Endometrial microvascular endothelial cells (primary cell): Measurements from ENCODE around the gene GPR137B. TPM values are rescaled to one million over a fixed set of nuclear protein-coding genes. Genes with fewer than 3 reads are reported as not detected.

Experiments used
- in situ Hi-C: cut with HindIII; loops from 2 replicates; pipeline ENCODE4 v1.10.0; 2017; ENCODE audit warnings: low sequenced_read_pairs, low pct_unique_long_range_greater_than_20kb; ENCODE audit errors: inconsistent ontology term
- total RNA-seq: library from RNA; depleted of rRNA; stranded (reverse); fragments of >200 nt; gene quantifications from one replicate; pipeline ENCODE4 v1.2.3, GENCODE V29; 2015; ENCODE audit errors: inconsistent ontology term

The GPR137B gene
- total RNA-seq, 1 donor from 2014 or later, result 3.2 TPM

DNA sequence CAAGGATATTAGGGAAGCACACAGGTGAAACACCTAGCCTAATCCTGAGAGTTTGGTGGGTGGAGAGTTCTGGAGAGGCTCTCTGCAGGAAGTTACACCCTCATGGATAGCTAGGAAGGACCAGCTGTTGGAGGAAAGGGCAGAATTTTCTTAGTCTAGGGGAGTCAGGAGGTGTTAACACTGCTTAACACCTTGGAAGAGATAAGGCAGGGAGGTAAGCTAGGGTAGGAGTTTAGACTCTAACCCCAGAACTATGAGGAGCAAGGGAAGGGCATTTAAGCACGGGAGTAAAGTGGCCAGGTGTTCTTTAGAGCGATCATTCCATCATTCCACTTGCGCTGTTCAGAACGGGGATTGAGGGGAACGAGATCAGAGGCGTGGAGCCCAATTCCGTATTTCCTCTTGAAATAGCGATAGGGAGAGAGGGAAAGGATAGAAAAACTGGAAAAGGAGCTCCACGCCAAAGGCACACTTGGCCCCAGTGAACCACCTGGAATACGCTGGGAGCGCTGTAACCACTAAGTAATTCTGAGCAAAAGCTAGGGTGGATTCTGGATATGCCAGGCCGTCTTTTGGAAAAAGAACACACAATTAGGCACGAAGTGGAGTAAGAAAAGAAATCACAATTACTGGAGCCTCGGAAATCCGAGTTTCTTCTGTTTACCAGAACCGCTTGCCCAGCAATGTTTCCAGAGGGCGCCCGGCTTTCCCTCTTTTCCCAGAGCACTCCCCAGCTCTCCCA is 1.5 kb upstream of the GPR137B start:
- in situ Hi-C loops, result loop anchor here (25.0 kb wide), 1 partner anchor 346 kb away; no protein-coding TSS in a partner anchor

GRCh38 chr1:236141447-236142252 is 689 bp upstream of the GPR137B start:
- in situ Hi-C loops, result loop anchor here (25.0 kb wide), 1 partner anchor 346 kb away; no protein-coding TSS in a partner anchor

GRCh38 chr1:236143104-236143948 is 987 bp downstream of the GPR137B start:
- in situ Hi-C loops, result loop anchor here (25.0 kb wide), 1 partner anchor 344 kb away; no protein-coding TSS in a partner anchor

DNA sequence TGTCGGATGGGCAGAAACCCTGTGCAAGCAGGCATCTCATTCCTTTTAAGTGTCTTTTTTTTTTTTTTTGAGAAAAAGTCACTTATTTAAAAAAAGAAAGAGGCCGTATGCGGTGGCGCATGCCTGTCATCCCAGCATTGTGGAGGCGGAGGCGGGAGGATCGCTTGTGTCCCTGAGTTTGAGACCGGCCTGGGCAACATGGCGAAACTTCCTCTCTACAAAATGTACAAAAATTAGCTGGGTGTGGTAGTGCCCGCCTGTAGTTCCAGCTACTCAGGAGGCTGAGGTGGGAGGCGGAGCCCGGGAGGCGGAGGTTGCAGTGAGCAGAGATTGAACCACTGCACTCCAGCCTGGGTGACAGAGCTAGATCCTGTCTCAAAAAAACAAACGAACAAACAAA is 1.7 kb downstream of the GPR137B start:
- in situ Hi-C loops, result loop anchor here (25.0 kb wide), 1 partner anchor 343 kb away; no protein-coding TSS in a partner anchor

GRCh38 chr1:236144446-236145150 is 2.3 kb downstream of the GPR137B start:
- in situ Hi-C loops, result loop anchor here (25.0 kb wide), 1 partner anchor 343 kb away; no protein-coding TSS in a partner anchor

DNA sequence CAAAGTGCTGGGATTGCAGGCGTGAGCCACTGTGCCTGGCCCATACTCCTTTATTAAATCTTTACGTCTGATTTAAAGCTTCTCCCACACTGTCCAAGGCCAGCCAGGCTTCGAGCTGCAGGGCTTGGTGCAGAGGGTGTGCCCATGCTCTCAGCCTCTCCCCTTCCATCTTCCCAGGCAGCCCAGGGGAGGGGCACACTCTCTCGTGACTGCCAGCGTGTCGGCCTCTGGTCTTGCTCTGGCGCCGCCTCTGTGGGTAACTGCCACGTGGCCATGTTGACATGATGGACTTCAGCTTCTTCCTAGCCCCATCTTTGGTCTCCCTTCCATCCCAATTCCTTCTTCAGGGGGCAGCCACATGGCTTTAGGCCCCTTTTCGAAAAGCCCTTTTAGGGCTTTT is 4.7 kb downstream of the GPR137B start:
- in situ Hi-C loops, result loop anchor here (25.0 kb wide), 1 partner anchor 340 kb away; no protein-coding TSS in a partner anchor

- in situ Hi-C loops, result loop anchor here (25.0 kb wide), 1 partner anchor 340 kb away; no protein-coding TSS in a partner anchor
Measured at GRCh38 chr1:236147521-236148469, 5.5 kb downstream of the GPR137B start.

GRCh38 chr1:236148470-236148845 is 6.1 kb downstream of the GPR137B start:
- in situ Hi-C loops, result loop anchor here (25.0 kb wide), 1 partner anchor 339 kb away; no protein-coding TSS in a partner anchor

DNA sequence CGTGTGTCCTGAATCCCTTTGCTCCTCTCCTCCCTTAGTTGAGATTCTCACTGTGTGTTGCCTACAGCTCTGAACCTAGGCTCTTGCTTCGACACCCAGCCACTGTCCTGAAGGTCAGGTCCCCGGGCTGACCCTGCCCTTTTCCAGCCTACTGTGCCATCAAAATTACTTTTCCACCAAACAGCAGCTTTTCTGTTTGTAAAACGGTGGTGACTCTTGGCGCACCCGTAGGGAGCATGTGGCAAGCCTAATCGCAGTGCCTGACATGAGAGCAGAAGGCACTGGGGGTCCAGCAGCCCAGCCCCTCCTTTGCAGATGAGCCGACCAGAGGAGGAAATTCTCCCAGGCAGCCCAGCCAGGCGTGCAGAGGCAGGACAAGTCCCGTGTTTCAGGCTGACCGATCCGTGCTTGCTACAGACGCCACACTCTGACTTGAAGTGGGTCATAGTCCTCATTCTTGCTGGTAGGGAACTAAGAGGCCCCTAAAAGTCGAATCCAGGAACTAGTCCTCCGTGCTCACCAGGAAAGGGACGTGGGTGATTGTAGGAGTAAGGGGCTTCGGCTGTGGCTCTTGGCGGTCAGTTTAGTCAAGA is 6.8 kb downstream of the GPR137B start:
- in situ Hi-C loops, result loop anchor here (25.0 kb wide), 1 partner anchor 338 kb away; no protein-coding TSS in a partner anchor

DNA sequence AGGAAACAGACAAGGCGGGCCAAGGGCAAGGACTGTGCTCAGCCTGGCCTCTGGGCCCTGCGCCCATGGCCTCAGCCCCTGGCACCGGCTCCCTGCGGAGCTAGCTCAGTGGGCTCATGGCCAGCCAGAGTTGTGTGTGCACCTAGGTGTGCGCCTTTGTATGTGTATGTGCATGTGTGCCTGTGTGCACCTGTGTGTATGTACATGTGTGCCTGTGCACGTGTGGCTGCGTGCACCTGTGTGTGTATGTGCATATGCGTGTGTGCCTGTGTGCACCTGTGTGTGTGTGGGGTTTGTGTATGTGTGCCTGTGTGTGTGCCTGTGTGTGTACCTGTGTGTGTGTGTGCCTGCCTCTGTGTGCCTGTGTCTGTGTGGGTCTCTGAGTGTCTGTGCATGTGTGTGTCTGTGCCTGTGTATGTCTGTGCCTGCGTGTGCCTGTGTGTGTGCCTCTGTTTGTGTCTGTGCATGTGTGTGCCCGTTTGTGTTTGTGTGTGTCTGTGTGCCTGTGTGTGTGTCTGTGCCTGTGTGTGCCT is 7.4 kb downstream of the GPR137B start:
- in situ Hi-C loops, result loop anchor here (25.0 kb wide), 1 partner anchor 338 kb away; no protein-coding TSS in a partner anchor

- in situ Hi-C loops, result no loop called here
Measured at GRCh38 chr1:236150311-236150955, 8.1 kb downstream of the GPR137B start.

GRCh38 chr1:236150986-236151385 is 8.6 kb downstream of the GPR137B start:
- in situ Hi-C loops, result no loop called here

GRCh38 chr1:236151739-236152424 is 9.5 kb downstream of the GPR137B start:
- in situ Hi-C loops, result no loop called here

GRCh38 chr1:236154126-236154525 is 11.8 kb downstream of the GPR137B start:
- in situ Hi-C loops, result no loop called here

DNA sequence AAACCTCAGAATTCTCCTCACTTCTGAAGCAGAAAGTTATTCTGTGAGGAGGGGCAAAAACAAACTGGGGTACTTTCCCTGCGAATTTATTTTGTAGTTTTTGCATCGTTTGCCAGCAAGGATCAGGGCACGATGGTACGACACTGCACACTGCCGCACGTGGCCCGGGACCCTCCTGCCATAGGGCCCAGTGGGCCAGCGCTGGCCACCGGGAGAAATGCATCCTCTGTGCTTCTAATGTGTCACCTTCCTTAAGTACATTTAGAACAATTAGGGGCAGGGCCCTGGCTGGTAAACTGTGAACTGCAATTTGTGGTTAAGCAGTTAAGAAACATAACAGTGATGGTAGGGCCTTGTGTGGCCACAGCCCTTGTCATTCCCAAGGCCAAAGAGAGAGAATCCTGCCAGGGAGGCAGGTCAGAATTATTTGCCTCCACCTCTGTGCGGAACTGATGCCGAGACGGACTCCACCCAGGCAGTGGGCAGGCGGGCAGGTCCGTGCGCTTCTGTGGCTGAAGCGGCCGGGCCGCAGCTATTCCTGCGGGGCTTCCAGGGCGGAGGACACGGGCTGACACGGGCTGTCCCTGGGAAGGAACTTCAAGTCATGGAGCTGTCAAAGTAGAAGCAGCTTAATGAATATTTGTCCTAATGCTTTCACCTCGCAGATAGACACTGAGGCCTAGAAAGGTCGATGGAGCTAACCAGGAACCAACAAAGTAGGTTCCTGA is 12.5 kb downstream of the GPR137B start:
- in situ Hi-C loops, result no loop called here
